HG03565 (cell line): ENCODE measurements around the gene PEMT.
A peak's percentile ranks its signal among the peaks of the same experiment; 100 is the strongest.
"Not testable (repeated sequence)": the region's sequence is repeated elsewhere in the genome, so short reads cannot be mapped to it uniquely, and the experiment has no call there.

Experiments used
- ATAC-seq: cut with Tn5 transposase; IDR thresholded peaks from one replicate; pipeline ENCODE4 v1.9.1; 2021; ENCODE audit warnings: mild to moderate bottlenecking, moderate library complexity; ENCODE audit not compliant: unreplicated experiment

Gene PEMT

GRCh38 chr17:17492085-17492484, 99.4 kb downstream of the PEMT start:
- no peak for ATAC-seq

- no peak for ATAC-seq
These were observed 99.9 kb downstream of the PEMT start for GRCh38 chr17:17491546-17491988.

GRCh38 chr17:17491031-17491471, 100.5 kb downstream of the PEMT start:
- ATAC-seq = no peak

- ATAC-seq = no peak
These were observed 103.5 kb downstream of the PEMT start for GRCh38 chr17:17487998-17488397.

GRCh38 chr17:17486416-17486815, 105.1 kb downstream of the PEMT start:
- ATAC-seq = not testable (repeated sequence)

- no peak for ATAC-seq
These were observed 106.1 kb downstream of the PEMT start for GRCh38 chr17:17485420-17485819.

- no peak for ATAC-seq
These were observed 107.0 kb downstream of the PEMT start for GRCh38 chr17:17484451-17484899.

GRCh38 chr17:17481860-17482259, 109.6 kb downstream of the PEMT start:
- no peak for ATAC-seq

GRCh38 chr17:17480593-17481148, 110.8 kb downstream of the PEMT start:
- no peak for ATAC-seq

- ATAC-seq = no peak
These were observed 112.3 kb downstream of the PEMT start for GRCh38 chr17:17479209-17479608.

- ATAC-seq = peak; percentile 85
These were observed 114.5 kb downstream of the PEMT start, which contains the start of gene MED9 for GRCh38 chr17:17476865-17477467. MED9 (plus strand) TSS chr17:17477000; CDS start chr17:17477042, 42 bp downstream.

- no peak for ATAC-seq
These were observed 117.2 kb downstream of the PEMT start for GRCh38 chr17:17474341-17474740.

- ATAC-seq = no peak
These were observed 119.1 kb downstream of the PEMT start for GRCh38 chr17:17472333-17472920.

- ATAC-seq = no peak
These were observed 121.5 kb downstream of the PEMT start for GRCh38 chr17:17469996-17470395.

GRCh38 chr17:17469358-17469757, 122.2 kb downstream of the PEMT start:
- no peak for ATAC-seq

- no peak for ATAC-seq
These were observed 123.1 kb downstream of the PEMT start for GRCh38 chr17:17468217-17469010.

- ATAC-seq = no peak
These were observed 123.8 kb downstream of the PEMT start for GRCh38 chr17:17467720-17468119.

- no peak for ATAC-seq
These were observed 124.5 kb downstream of the PEMT start for GRCh38 chr17:17467016-17467415.

- ATAC-seq = no peak
These were observed 125.0 kb downstream of the PEMT start for GRCh38 chr17:17466511-17466910.

- not testable (repeated sequence) for ATAC-seq
These were observed 125.6 kb downstream of the PEMT start for GRCh38 chr17:17465878-17466277.

GRCh38 chr17:17463821-17464220, 127.7 kb downstream of the PEMT start:
- ATAC-seq = no peak
